OCI-LY3 (cell line): Measurements from ENCODE around the gene CCDC185.

Source experiments
- EZH2phosphoT487 ChIP-seq: fragments of 200-600 bp; shearing (Covaris generic); IDR thresholded peaks from 2 replicates; pipeline ENCODE4 v1.6.1; 2018; ENCODE audit warnings: antibody characterized with exemption, mixed run types, low read depth
- TF ChIP-seq, protein P1 (sequence below): fragments of 200-600, 300-600 bp; sonication (generic); IDR thresholded peaks from 2 replicates; pipeline ENCODE4 v1.5.1; 2014; ENCODE audit warnings: antibody characterized with exemption, low read length, low read depth

GRCh38 chr1:223393275-223394214 lies at the start of gene CCDC185:
- TF ChIP-seq, protein P1, sequence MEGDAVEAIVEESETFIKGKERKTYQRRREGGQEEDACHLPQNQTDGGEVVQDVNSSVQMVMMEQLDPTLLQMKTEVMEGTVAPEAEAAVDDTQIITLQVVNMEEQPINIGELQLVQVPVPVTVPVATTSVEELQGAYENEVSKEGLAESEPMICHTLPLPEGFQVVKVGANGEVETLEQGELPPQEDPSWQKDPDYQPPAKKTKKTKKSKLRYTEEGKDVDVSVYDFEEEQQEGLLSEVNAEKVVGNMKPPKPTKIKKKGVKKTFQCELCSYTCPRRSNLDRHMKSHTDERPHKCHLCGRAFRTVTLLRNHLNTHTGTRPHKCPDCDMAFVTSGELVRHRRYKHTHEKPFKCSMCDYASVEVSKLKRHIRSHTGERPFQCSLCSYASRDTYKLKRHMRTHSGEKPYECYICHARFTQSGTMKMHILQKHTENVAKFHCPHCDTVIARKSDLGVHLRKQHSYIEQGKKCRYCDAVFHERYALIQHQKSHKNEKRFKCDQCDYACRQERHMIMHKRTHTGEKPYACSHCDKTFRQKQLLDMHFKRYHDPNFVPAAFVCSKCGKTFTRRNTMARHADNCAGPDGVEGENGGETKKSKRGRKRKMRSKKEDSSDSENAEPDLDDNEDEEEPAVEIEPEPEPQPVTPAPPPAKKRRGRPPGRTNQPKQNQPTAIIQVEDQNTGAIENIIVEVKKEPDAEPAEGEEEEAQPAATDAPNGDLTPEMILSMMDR, result no peak
- TF ChIP-seq EZH2phosphoT487, result no peak
